Chondrocyte (in vitro differentiated cells): ENCODE data around the gene ASPG. TPM values are rescaled to one million over a fixed set of nuclear protein-coding genes. Genes with fewer than 3 reads are reported as not detected.
A peak's percentile ranks its signal among the peaks of the same experiment; 100 is the strongest.

Experiments used
- DNase-seq: peaks from one replicate; pipeline ENCODE4 v3.0.0; 2021; ENCODE audit warnings: mixed read lengths, low spot score
- H3K27ac Mint-ChIP-seq: one replicate; pipeline ENCODE4 v1.8.0; 2021; ENCODE audit warnings: mild to moderate bottlenecking, moderate library complexity, mixed read lengths; ENCODE audit not compliant: unreplicated experiment
- H3K27me3 Mint-ChIP-seq: 2 replicates; pipeline ENCODE4 v1.8.0; 2021; ENCODE audit warnings: low read depth, mixed read lengths
- H3K36me3 Mint-ChIP-seq: 2 replicates; pipeline ENCODE4 v1.8.0; 2021; ENCODE audit warnings: low read depth, mixed read lengths
- H3K4me1 Mint-ChIP-seq: 2 replicates; pipeline ENCODE4 v1.8.0; 2021; ENCODE audit warnings: low read depth, mild to moderate bottlenecking, mixed read lengths
- H3K4me3 Mint-ChIP-seq: one replicate; pipeline ENCODE4 v1.8.0; 2021; ENCODE audit warnings: mild to moderate bottlenecking, moderate library complexity, mixed read lengths; ENCODE audit not compliant: unreplicated experiment
- H3K9me3 Mint-ChIP-seq: 2 replicates; pipeline ENCODE4 v1.8.0; 2021; ENCODE audit warnings: low read depth, mixed read lengths
- CTCF ChIP-seq: fragments of 200-600 bp; sonication (generic); IDR thresholded peaks from 2 replicates; pipeline ENCODE4 v1.5.0; 2021; ENCODE audit warnings: antibody characterized with exemption, mild to moderate bottlenecking, moderate library complexity
- total RNA-seq: library from RNA; stranded (reverse); gene quantifications from 3 replicates; pipeline ENCODE4 v1.2.1, GENCODE V29; 2021

Gene ASPG
- total RNA-seq, 1 donor from 2014 or later: not detected

- Mint-ChIP-seq H3K4me3 (no peak overlapping the region), H3K9me3 (peaks cover 4% of the 10 kb centered on the region)
Measured at GRCh38 chr14:104117341-104118005, 32.0 kb downstream of the ASPG start.

GRCh38 chr14:104118006-104118844 lies 32.7 kb downstream of the ASPG start:
- no peak for TF ChIP-seq CTCF
- Mint-ChIP-seq H3K27me3 (peaks cover 47% of the 10 kb centered on the region), H3K27ac (no peak overlapping the region), H3K9me3 (peaks cover 4% of the 10 kb centered on the region), H3K4me1 (no peaks in the 10 kb centered on the region), H3K36me3 (no peaks in the 10 kb centered on the region), H3K4me3 (no peak overlapping the region)
- DNase-seq: peak; percentile 92

More at GRCh38 chr14:104117341-104118005, 32.0 kb downstream of the ASPG start:
- no peak for TF ChIP-seq CTCF
- Mint-ChIP-seq H3K36me3 (no peaks in the 10 kb centered on the region), H3K4me1 (no peaks in the 10 kb centered on the region), H3K27ac (no peak overlapping the region), H3K27me3 (peaks cover 45% of the 10 kb centered on the region)
- DNase-seq: peak; percentile 72

DNA sequence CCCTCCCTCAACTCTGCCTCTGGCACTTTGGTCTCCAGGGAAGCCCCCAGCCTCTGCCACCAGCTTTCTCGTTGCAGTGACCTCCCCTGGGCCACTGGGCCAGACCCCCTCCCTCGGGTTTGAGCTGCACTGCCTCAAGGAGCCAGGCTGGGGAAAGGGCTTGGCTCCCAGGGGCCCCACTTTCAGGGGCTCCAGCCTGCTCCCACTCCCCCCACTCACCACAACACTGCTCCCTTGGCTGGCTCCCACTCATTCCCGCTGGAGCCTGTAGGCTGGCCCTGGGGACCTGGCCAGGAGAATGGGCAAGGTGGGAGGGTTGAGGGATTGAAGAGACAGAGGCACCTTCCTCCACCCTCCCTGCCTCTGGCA lies 33.6 kb downstream of the ASPG start:
- Mint-ChIP-seq H3K36me3 (peaks cover 4% of the 10 kb centered on the region), H3K27me3 (peaks cover 46% of the 10 kb centered on the region), H3K4me3 (no peak overlapping the region), H3K9me3 (peaks cover 9% of the 10 kb centered on the region), H3K4me1 (no peaks in the 10 kb centered on the region), H3K27ac (no peak overlapping the region)
- DNase-seq: no peak
- no peak for TF ChIP-seq CTCF

- TF ChIP-seq CTCF: no peak
- H3K4me3 Mint-ChIP-seq: no peak overlapping the region
Measured at GRCh38 chr14:104119488-104120251, 34.2 kb downstream of the ASPG start.

DNA sequence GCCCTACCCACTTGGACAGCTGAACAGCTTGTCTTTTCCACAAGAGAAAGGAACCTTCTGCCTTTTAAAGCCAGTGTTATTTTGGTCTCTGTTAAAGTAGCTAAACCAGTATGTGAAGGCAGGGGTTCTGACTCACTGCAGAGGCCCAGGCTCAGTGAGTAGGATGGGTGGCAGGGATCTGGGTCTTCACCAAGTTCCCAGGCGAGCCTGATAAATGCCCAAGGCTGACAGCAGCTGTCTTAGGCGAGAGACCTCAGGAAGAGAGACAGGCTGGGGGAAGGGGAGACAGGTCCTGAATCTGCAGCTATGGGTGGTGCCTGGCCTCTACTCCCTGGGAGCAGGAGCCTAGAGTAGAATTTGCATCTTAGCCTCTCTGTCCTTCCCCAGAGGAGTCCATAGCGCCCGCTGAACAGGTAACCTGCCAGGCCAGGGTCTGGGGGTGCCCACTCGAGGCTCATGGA lies 34.8 kb downstream of the ASPG start:
- H3K27ac Mint-ChIP-seq: no peak overlapping the region
- H3K27me3 Mint-ChIP-seq: peaks cover 36% of the 10 kb centered on the region
- no peak for TF ChIP-seq CTCF

More at GRCh38 chr14:104119488-104120251, 34.2 kb downstream of the ASPG start:
- H3K36me3 Mint-ChIP-seq: peaks cover 4% of the 10 kb centered on the region
- peaks cover 42% of the 10 kb centered on the region for H3K27me3 Mint-ChIP-seq
- H3K4me1 Mint-ChIP-seq: no peaks in the 10 kb centered on the region
- peak; percentile 63 for DNase-seq
- peaks cover 10% of the 10 kb centered on the region for H3K9me3 Mint-ChIP-seq
- H3K27ac Mint-ChIP-seq: no peak overlapping the region

More for the DNA sequence above, 34.8 kb downstream of the ASPG start:
- Mint-ChIP-seq H3K36me3 (peaks cover 7% of the 10 kb centered on the region), H3K4me3 (no peak overlapping the region), H3K4me1 (no peaks in the 10 kb centered on the region), H3K9me3 (peaks cover 15% of the 10 kb centered on the region)
- DNase-seq: no peak
